ENCODE data around the gene RASA3.

GRCh38 chr13:114039471-114040141 is 92.8 kb downstream of the RASA3 start:
- TF ChIP-seq CTCF (conservative IDR thresholded peaks at IDR 0.05; ENCODE audit: low read length) = no peak
- no peak for TF ChIP-seq EZH2phosphoT487 (IDR thresholded peaks at IDR 0.05; ENCODE audit: borderline replicate concordance, low read depth, low read length)
